ENCODE data around the gene SLC25A22.

Gene SLC25A22

GRCh38 chr11:834371-835316 is 36.6 kb upstream of the SLC25A22 start:
- no peak for DNase-seq (ENCODE audit: low read depth in 1 of 2, low spot score in 1 of 2)

- no peak for DNase-seq (ENCODE audit: low read depth in 1 of 2, low spot score in 1 of 2)
Observed at GRCh38 chr11:833849-834311, 35.8 kb upstream of the SLC25A22 start.

- no peak for DNase-seq (ENCODE audit: low read depth in 1 of 2, low spot score in 1 of 2)
Observed at GRCh38 chr11:833114-833791, 35.2 kb upstream of the SLC25A22 start.

- DNase-seq (ENCODE audit: low read depth in 1 of 2, low spot score in 1 of 2) = no peak
Observed at GRCh38 chr11:832529-833113, 34.5 kb upstream of the SLC25A22 start, which contains the start of gene CD151. TSS of gene CD151 (plus strand) at chr11:832952. CDS start at chr11:836070, 3,118 bp downstream.

GRCh38 chr11:831961-832528 is 34.0 kb upstream of the SLC25A22 start:
- DNase-seq (ENCODE audit: low read depth in 1 of 2, low spot score in 1 of 2) = no peak

GRCh38 chr11:831118-831864 is 33.2 kb upstream of the SLC25A22 start:
- DNase-seq (ENCODE audit: low read depth in 1 of 2, low spot score in 1 of 2) = no peak

- DNase-seq (ENCODE audit: low read depth in 1 of 2, low spot score in 1 of 2) = no peak
Observed at GRCh38 chr11:830295-831117, 32.4 kb upstream of the SLC25A22 start.

- DNase-seq (ENCODE audit: low read depth in 1 of 2, low spot score in 1 of 2) = no peak
Observed at GRCh38 chr11:829847-830294, 31.8 kb upstream of the SLC25A22 start.

GRCh38 chr11:829176-829846 is 31.2 kb upstream of the SLC25A22 start:
- DNase-seq (ENCODE audit: low read depth in 1 of 2, low spot score in 1 of 2) = no peak

GRCh38 chr11:828506-829175 is 30.6 kb upstream of the SLC25A22 start:
- DNase-seq (ENCODE audit: low read depth in 1 of 2, low spot score in 1 of 2) = no peak

GRCh38 chr11:827897-828192 is 29.8 kb upstream of the SLC25A22 start, which contains the start of gene CRACR2B:
TSS of gene CRACR2B (plus strand) at chr11:827919. CDS start at chr11:828608, 689 bp downstream.
- no peak for DNase-seq (ENCODE audit: low read depth in 1 of 2, low spot score in 1 of 2)

GRCh38 chr11:827146-827896 is 29.2 kb upstream of the SLC25A22 start:
- no peak for DNase-seq (ENCODE audit: low read depth in 1 of 2, low spot score in 1 of 2)

- no peak for DNase-seq (ENCODE audit: low read depth in 1 of 2, low spot score in 1 of 2)
Observed at GRCh38 chr11:826836-827145, 28.7 kb upstream of the SLC25A22 start.

- DNase-seq (ENCODE audit: low read depth in 1 of 2, low spot score in 1 of 2) = no peak
Observed at GRCh38 chr11:826227-826621, 28.1 kb upstream of the SLC25A22 start.

GRCh38 chr11:825366-826226 is 27.5 kb upstream of the SLC25A22 start:
- DNase-seq (ENCODE audit: low read depth in 1 of 2, low spot score in 1 of 2) = no peak

- no peak for DNase-seq (ENCODE audit: low read depth in 1 of 2, low spot score in 1 of 2)
Observed at GRCh38 chr11:824942-825341, 26.9 kb upstream of the SLC25A22 start.

GRCh38 chr11:824292-824880 is 26.3 kb upstream of the SLC25A22 start:
- DNase-seq (ENCODE audit: low read depth in 1 of 2, low spot score in 1 of 2) = no peak

All from activated T-helper 1 cell treated with anti-CD3 and anti-CD28 coated beads, Interleukin-2, amount 50 U/mL, for 16 hours (primary cell).